GM19238 (cell line): ENCODE measurements around the gene GCGR.
"Not testable (repeated sequence)": the region's sequence is repeated elsewhere in the genome, so short reads cannot be mapped to it uniquely, and the experiment has no call there.

Source experiments
- DNase-seq: peaks from one replicate; pipeline ENCODE4 v3.0.0; 2011; ENCODE audit warnings: low spot score; ENCODE audit not compliant: insufficient read length

Gene GCGR

DNA sequence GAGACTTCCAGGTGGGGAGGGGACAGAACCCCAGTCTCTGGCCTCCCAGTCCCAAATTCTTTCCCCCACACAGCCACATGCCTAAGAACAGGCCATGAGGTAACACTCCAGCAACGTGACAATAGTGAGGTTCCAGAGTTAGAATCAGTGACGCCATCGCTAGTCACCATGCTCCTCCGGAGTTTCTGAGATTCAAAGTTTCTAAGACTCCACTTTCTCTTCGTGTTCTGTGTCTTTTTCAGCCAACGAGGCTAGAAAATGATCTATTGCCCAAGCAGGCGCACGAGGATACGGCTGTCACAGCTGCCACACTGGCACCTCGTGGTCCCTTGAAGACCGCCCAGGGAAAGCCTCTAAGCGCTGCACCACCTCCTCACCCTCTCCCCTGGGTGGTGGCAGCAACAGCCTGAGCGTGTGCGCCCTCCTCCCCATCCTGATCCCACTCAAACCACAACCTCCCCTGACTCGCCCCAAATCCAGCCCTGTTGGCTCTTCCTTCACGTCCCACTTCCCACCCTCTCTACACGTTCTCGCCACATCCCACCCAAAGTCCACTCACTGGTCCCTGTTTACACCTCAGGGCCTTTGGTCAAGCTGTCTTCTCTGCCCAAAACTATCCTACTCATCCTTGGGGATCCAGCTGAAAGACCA lies 28.1 kb downstream of the GCGR start:
- no peak for DNase-seq

- no peak for DNase-seq
Measured at GRCh38 chr17:81832608-81833159, 28.7 kb downstream of the GCGR start.

DNA sequence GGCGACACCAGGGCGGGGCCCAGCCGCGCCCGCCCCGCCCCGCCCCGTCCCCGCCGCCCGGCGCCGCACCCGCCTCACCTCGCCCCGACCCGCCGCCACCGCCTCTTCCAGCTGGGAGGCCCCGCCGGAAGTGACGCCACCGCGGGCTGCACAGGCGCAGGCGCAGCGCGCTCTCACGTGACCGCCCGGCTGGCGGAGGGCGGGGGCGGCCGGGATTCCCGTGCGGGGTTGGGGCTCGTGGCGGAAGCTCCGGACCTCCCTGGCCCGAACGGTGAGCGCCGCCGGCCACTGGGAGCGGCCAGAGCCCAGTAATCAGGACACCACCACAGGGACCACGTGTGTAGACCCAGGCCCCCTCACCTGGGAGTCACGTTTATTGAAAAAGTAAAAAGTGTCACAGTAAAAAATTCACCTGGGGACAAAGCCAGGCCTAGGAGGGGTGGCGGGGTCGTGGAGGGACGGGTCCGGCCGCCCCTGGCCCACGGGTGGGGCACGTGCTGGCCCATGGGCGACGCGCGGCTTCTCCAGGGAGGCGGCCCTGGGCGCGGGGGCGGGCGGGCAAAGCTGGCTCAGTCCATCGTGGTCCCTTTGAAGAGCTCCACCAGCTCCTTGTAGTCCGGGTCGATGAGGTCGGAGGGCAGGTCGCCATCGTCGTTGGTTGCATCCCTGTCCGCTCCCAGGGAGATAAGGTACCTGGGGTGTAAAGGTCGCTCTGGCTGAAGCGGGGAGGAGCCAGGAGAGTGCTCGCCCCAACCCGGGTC lies 29.4 kb downstream of the GCGR start, which contains the start of gene MCRIP1:
Gene MCRIP1, minus strand, starts transcription at position 132 of the 761 bp plus-strand sequence. CDS start 8,785 bp downstream, outside the sequence.
- DNase-seq, result peak; percentile 99

DNA sequence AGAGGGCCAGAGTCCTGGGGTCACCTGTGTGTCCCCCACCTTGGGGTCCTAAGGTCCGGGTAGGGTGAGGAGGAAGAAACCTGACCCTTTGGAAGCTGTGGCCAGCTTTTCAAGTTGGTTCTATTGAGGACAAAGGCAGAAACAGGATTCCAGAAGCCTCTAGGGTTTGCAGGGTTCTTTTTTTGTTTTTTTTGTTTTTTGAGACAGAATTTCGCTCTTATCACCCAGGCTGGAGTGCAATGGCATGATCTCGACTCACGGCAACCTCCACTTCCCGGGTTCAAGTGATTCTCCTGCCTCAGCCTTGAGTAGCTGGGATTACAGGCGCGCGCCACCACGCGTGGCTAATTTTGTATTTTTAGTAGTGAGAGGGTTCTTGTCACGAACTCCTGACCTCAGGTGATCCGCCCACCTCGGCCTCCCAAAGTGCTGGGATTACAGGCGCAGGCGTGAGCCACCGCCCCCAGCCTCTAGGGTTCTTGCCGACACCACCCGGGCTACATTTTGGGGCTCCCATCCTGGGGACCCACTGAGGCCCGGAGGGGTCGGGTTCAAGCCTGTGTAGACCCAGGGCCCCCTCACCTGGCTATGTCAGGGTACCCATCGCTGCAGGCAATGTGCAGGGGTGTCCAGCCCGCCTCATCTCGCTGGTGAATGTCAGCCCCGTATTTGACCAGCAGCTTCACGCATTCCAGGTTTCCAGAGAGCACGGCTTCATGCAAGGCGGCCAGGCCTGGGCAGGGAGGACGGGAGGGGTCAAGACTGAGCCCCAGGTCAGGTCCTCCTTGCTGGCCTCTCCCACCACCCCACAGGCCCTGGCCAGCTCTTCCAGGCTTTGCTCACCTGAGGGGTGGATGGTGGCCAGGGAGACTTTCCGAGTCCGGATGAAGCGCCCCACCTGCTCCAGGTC lies 30.2 kb downstream of the GCGR start:
- DNase-seq, result no peak

DNA sequence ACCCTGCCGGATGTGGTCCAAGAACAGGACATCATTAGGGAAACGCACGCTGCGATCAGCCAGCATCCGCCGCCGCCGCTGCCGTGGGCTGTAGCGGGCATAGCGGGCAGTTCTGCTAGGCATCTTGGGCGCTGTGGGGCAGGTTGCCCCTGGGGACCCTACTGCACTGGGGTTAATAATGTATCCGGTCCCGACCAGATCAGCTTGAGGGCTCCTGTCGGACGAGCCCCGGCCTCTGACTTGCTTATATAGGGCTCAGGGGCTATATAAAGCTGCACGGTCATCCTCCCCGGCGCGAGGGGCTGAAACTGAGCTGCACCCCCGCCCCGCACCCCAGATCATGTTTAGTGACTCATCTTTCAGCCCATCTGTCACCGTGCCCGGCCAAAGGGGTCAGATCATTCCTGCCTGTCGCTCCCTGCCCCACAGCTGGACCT lies 30.9 kb downstream of the GCGR start, which contains the start of gene PPP1R27:
Gene PPP1R27, minus strand, starts transcription at position 220 of the 437 bp plus-strand sequence. Its CDS starts 97 bp downstream, at position 123.
- DNase-seq, result no peak

DNA sequence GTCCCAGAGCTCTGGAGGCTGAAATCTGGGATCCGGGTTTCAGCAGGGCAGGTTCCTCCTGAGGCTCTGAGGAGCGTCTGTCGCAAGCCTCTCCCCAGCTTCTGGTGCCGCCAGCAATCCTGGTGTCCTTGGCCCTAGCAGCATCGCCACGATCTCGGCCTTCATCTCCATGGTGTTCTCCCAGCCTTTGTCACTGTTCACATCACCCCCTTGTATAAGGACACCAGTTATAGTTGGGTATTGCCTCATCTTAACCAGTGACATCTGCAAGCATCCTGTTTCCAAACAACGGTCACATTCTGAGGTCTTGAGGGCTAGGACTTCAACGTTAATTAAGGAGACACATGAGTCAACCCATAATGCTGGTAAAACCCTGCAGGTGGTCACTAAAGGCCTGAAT lies 33.7 kb downstream of the GCGR start:
- DNase-seq, result no peak

GRCh38 chr17:81838753-81839255 lies 34.9 kb downstream of the GCGR start:
- DNase-seq, result no peak

- no peak for DNase-seq
Measured at GRCh38 chr17:81839301-81839700, 35.4 kb downstream of the GCGR start.

- DNase-seq, result not testable (repeated sequence)
Measured at GRCh38 chr17:81840059-81840458, 36.1 kb downstream of the GCGR start.

DNA sequence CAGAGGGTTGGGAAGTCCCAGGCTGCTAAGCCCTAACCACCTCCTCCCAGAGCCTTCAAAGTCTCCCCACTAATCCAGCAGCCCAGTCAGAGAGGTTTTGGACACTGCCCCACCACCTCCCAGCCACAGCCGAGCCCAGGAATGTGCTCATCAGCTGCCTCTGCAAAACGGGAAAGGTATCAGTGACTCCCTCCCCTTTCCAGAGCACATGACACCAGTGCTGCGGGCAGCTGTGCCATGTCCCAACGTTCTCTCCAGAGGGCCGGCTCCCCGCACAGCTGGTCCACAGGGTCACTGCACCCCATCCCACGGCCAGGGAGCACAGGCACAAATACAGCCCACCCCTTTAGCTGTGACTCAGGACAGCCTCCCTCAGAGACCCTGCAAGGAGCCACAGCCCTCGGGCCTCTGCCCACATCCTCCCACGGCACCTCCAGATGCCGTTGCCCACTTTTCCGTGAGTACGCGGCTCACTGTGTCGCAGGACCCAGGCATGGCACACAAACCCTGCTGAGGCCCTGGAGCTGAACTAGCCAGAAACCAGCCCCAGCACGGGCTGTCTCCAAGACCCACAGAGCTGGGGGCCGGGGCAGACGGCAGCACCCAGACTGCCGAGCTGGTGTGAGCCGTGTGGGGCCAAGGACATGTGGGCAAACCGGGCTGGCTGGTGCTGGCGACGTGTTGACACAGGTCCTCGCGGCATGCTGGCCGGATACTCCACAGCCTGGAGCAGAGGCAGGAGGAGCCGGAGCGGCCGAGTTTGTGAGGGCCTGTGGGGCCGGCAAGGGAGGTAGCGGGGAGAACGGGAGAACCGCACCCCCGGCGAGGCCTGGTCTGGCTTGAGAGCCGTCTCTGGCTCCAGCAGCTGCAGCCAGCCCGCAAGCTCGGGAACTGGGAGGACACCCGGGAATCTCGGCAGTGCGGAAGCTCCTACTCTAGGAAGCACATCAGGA lies 37.2 kb downstream of the GCGR start:
- no peak for DNase-seq

DNA sequence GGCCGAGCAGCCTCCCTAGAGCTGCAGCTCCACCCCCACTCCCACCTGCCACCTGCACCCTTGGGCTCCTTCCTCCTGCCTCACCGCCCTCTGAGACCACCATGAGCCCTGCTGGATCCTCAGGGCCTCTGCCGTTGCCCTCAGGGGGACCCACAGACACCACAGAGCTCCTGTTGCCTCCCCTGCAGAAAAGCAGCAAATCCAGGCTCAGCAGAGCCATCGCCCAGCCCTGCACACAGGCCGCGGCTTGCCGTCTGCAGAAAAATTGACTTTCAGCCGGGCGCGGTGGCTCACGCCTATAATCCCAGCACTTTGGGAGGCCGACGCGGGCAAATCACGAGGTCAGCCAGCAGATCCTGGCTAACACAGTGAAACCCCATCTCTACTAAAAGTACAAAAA lies 37.9 kb downstream of the GCGR start:
- no peak for DNase-seq

DNA sequence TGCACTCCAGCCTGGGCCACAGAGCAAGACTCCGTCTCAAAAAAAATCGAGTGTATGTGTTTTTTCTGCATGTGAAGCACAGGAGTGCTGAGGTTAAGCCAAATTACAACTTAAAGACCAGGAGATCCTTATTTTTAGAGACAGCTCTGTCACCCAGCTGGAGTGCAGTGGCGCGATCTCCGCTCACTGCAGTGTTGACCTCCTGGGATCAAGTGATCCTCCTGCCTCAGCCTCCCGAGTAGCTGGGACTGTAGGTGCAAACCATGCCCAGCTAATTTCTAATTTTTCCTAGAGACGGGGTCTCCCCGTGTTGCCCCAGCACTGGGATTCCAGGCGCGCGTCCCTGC lies 38.4 kb downstream of the GCGR start:
- DNase-seq, result no peak

DNA sequence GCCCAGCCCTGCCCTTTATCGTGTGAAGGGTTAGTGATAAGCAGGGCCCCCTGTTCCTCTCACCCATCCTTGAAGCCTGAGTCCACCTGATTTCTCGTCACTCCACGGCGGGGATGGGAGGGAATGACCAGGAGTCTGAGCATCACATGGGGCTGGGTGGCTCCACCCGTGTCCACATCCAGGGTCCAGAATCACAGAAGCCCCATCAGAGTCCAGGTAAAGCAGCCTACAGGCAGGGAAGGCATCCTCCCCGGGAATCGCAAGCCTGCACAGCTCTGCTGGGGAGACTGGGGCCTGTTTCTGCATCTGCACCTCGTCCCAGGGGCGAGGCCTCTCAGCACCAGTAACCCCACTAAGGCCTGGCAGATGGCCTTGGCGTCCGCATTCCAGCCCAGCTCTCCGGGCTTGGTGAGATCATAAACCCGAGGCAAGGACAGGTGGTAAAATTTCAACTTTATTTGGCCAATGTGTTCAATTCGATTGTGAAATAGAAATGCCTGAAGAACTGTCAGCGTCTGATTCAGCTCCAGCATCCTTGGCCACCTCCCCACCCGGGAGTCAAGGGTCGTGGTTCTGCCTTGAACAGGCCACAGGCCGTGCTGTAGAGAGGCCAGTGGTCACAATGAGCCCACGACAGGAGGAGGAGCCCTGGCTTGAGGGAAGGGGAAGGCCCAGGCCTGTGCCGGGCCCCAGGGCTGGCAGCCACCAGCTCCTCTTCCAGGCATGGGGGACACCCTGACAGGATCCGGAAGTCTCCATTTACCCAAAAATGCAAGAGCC lies 39.0 kb downstream of the GCGR start:
- DNase-seq, result no peak

GRCh38 chr17:81843713-81844326 lies 39.9 kb downstream of the GCGR start:
- no peak for DNase-seq

DNA sequence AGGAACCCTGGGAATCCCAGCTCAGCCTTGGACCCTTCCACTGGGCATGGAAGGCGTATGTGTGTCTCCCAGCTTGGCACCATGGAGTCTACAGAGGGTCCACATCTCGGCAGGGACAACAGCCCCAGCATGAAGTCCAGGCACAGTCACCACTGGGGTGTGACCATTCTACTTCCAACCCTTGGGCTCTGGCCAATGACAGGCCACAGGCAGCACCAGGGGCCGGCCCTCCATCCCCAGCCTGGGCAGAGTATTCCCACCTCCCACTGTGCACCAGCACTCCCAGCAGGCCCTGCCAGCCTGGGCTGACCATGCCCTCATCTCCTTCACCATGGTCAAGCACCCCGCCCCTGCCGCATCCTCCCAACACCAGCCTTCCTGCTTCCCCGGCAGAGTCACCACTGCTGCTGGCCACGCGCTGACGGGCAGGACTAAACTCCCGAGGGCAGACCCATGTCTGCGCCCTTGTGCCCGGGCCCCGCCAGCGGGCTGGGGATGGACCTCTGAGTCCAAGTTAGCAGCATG lies 40.4 kb downstream of the GCGR start:
- DNase-seq, result no peak

GRCh38 chr17:81844887-81845286 lies 40.9 kb downstream of the GCGR start:
- DNase-seq, result no peak

DNA sequence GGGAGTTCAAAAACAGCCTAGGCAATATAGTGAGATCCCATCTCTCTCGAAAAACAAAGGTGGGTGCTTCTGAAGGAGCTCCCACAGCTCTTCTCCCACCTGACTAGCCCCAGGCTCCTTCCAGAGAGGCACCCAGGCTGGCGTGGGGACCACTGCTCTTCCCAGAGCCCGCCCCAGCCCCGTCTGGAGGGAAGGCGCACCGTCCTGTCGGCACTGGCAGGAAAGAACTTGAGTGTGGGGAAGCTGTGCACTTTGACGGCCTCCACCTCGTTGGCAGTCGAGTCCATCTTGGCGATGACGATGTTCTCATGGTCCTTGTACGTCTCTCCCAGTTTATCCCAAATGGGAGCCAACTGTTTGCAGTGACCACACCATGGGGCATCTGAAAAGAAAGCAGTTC lies 41.4 kb downstream of the GCGR start:
- no peak for DNase-seq

GRCh38 chr17:81845881-81846742 lies 42.2 kb downstream of the GCGR start:
- DNase-seq, result no peak
